Muscle layer of duodenum (tissue), 2 donors: ENCODE results near the gene CCAR1.
"Not testable (repeated sequence)": the region's sequence is repeated elsewhere in the genome, so short reads cannot be mapped to it uniquely, and the experiment has no call there.

Experiments
- H3K27ac ChIP-seq: one replicate; pipeline ENCODE4 v1.7.0; 2013; ENCODE audit warnings: mild to moderate bottlenecking, low read length
- H3K27me3 ChIP-seq: one replicate; pipeline ENCODE4 v1.7.0; 2013; ENCODE audit warnings: low read depth, mild to moderate bottlenecking, control low read depth, low read length
- H3K36me3 ChIP-seq, 2 donors: one replicate each; pipeline ENCODE4 v1.7.0; 2013; ENCODE audit warnings: low read length in 2 of 2, control low read depth in 1 of 2, mild to moderate bottlenecking in 1 of 2; ENCODE audit not compliant: insufficient read depth in 2 of 2, control insufficient read depth in 1 of 2
- H3K4me1 ChIP-seq, 2 donors: one replicate each; pipeline ENCODE4 v1.7.0; 2013; ENCODE audit warnings: low read length in 2 of 2, mild to moderate bottlenecking in 2 of 2, control low read depth in 1 of 2, moderate library complexity in 1 of 2; ENCODE audit not compliant: insufficient read depth in 2 of 2, control insufficient read depth in 1 of 2
- H3K4me3 ChIP-seq, 2 donors: one replicate each; pipeline ENCODE4 v1.7.0; 2013; ENCODE audit warnings: low read length in 2 of 2, low read depth in 1 of 2, mild to moderate bottlenecking in 1 of 2
- H3K9me3 ChIP-seq, 2 donors: one replicate each; pipeline ENCODE4 v1.7.0; 2013; ENCODE audit warnings: low read length in 2 of 2, control low read depth in 1 of 2, mild to moderate bottlenecking in 1 of 2; ENCODE audit not compliant: control insufficient read depth in 1 of 2
- donor health status: healthy.

Gene CCAR1

DNA sequence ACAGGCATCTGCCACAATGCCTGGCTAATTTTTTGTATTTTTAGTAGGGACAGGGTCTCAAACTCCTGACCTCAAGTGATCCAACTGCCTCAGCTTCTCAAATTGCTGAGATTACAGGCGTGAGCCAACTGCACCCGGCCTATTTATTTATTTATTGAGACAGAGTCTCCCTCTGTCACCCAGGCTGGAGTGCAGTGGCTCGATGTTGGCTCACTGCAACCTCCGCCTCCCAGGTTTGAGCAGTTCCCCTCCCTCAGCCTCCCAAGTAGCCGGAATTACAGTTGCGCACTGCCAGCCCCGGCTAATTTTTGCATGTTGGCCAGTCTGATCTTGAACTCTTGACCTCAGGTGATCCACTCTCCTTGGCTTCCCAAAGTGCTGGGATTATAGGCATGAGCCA lies 46.4 kb downstream of the CCAR1 start:
- not testable (repeated sequence) for H3K27me3 ChIP-seq, H3K4me3 ChIP-seq, H3K9me3 ChIP-seq, H3K4me1 ChIP-seq, H3K27ac ChIP-seq
- H3K36me3 ChIP-seq: peaks cover 33 to 68% of the 10 kb centered on the region in 2 donors

DNA sequence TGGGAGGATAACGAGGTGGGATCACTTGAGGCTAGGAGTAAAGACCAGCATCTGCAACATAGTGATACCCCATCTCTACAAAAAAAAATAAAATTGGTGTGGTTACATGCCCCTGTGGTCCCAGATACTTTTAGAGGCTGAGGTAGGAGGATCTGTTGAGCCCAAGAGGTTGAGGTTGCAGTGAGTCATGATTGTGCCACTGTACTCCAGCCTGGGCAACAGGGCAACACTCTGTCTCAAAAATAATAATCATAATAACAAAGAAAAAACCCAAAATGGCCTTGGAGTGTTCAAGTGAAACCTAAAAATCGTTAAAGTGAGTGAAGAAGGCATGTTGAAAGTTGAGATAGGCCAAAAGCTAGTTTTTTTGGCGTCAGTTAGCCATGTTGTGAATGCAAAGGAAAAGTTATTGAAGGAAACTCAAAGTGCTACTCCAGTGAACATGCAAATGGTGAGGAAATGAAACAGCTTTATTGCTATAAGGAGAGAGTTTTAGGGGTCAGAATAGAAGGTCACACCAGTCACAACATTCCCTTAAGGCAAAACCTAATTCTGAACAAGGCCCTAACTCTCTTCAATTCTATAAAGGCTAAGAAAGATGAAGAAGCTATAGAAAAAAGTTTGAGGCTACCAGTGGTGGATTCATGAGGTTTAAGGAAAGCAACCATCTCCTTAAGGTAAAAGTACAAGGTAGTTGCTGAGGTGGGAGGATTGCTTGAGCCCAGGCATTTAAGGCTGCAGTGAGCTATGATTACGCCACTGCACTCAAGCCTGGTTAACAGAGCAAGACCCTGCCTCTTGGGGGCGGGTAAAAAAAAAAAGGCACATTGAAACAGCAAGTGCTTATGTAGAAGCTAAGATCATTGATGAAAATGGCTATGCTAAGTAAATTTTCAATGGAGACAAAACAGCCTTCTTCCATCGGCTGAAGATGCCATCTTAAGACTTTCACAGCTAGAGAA lies 60.9 kb downstream of the CCAR1 start:
- no peak overlapping the region for H3K27ac ChIP-seq
- H3K27me3 ChIP-seq: no peaks in the 10 kb centered on the region
- no peak overlapping the region for H3K4me3 ChIP-seq
- no peaks in the 10 kb centered on the region for H3K9me3 ChIP-seq
- H3K4me1 ChIP-seq: no peaks in the 10 kb centered on the region
- H3K36me3 ChIP-seq: peaks cover 24 to 67% of the 10 kb centered on the region in 2 donors

DNA sequence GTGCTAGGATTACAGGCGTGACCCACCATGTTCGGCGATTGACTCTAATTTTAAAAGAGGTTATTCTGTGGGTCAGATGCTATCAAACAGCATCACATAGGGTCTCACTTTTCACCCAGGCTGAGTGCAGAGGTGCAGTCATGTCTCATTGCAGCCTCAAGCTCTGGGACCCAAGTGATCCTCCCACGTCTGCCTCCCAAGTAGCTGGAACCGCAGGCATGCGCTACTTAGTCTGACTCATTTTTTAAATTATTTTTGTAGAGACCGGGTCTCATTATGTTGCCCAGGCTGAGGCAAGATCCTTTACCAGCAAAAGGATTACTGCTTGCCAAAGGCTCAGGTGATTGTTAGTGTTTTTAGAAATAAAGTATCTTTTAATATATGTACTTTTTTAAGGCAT lies 63.4 kb downstream of the CCAR1 start:
- H3K27ac ChIP-seq: no peak overlapping the region
- H3K36me3 ChIP-seq: peaks cover 39 to 62% of the 10 kb centered on the region in 2 donors
- no peaks in the 10 kb centered on the region for H3K4me1 ChIP-seq
- H3K4me3 ChIP-seq: no peak overlapping the region
- H3K27me3 ChIP-seq: no peaks in the 10 kb centered on the region
- no peaks in the 10 kb centered on the region for H3K9me3 ChIP-seq

DNA sequence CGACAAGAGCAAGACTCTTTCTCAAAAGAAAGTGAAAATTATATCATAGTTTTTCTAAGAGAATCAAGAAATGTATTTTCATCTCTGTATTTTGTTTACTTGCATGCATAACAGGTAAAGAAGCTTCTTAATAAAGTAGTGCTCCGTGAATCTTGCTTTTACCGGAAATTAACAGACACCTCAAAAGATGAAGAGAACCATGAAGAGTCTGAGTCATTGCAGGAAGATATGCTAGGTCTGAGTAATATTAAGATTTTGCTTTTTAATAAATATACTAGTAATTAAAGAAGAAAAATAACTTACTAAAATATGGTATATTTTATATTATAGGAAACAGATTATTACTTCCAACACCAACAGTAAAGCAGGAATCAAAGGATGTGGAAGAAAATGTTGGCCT lies 66.8 kb downstream of the CCAR1 start:
- no peaks in the 10 kb centered on the region for H3K9me3 ChIP-seq
- H3K27me3 ChIP-seq: no peaks in the 10 kb centered on the region
- H3K4me3 ChIP-seq: no peak overlapping the region
- no peak overlapping the region for H3K27ac ChIP-seq
- H3K36me3 ChIP-seq: peaks cover 38 to 59% of the 10 kb centered on the region in 2 donors
- H3K4me1 ChIP-seq: no peaks in the 10 kb centered on the region

DNA sequence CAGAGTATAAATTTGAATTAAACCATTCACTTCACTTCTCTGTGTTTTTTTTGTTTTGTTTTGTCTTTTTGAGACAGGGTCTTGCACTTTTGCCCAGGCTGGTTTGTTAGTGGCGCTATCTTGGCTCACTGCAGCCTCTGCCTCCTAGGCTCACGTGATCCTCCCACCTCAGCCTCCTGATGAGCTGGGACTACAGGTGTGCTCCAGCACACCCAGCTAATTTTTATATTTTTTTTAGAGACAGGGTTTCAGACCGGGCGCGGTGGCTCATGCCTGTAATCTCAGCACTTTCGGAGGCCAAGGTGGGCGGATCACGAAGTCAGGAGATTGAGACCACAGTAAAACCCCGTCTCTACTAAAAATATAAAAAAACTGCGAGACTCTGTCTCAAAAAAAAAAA lies 69.4 kb downstream of the CCAR1 start:
- no peaks in the 10 kb centered on the region for H3K4me1 ChIP-seq
- H3K9me3 ChIP-seq: no peaks in the 10 kb centered on the region
- H3K4me3 ChIP-seq: no peak overlapping the region
- H3K27ac ChIP-seq: no peak overlapping the region
- H3K36me3 ChIP-seq: peaks cover 36 to 52% of the 10 kb centered on the region in 2 donors
- H3K27me3 ChIP-seq: no peaks in the 10 kb centered on the region

DNA sequence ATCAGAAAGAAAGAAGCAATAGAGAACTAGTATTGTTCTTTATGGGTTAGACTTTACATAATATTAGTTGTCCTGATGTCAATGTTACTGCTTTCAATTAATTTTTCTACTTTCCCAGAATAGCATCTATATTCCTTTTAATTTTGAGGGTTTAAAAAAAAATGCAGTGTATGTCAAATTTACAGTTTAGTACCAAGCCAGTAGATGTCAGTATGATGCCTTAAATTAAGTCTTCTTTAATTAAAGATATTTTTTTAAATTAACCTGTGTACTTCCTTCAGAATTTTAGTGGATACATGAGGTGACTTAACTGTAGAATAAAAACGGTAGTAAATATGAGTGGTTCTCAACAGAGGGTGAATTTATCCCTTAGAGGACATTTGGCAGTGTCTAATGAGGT lies 71.1 kb downstream of the CCAR1 start:
- H3K4me1 ChIP-seq: no peaks in the 10 kb centered on the region
- no peak overlapping the region for H3K4me3 ChIP-seq
- H3K36me3 ChIP-seq: peaks cover 26 to 51% of the 10 kb centered on the region in 2 donors
- H3K27ac ChIP-seq: no peak overlapping the region
- no peaks in the 10 kb centered on the region for H3K27me3 ChIP-seq
- no peaks in the 10 kb centered on the region for H3K9me3 ChIP-seq

DNA sequence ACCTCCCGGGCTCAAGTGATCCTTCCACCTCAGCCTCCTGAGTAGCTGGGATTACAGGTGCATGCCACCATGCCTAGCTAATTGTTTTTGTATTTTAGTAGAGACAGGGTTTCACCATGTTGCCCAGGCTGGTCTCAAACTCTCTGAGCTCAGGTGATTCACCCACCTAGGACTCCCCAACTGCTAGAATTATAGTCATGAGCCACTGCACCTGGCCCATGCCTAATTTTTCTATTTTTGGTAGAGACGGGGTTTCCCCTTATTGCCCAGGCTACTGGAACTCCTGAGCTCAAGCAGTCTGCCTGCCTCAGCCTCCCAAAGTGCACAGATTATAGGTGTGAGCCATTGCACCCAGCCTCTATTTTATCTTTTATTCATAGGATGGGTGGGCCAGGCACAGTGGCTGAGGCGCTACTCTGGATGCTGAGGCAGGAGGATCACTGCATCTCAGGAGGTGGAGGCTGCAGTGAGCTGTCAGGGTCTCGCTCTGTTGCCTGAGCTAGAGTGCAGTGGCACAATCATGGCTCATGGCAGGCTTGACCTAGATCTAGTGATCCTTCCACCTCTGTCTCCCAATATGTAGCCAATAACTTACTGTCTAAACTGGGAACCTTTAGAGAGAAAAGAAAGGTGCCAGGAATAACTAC lies 75.0 kb downstream of the CCAR1 start:
- Histone ChIP-seq H3K27me3 (no peaks in the 10 kb centered on the region), H3K4me3 (no peak overlapping the region), H3K27ac (no peak overlapping the region), H3K4me1 (no peaks in the 10 kb centered on the region), H3K36me3 (peaks cover 10 to 26% of the 10 kb centered on the region in 2 donors), H3K9me3 (no peaks in the 10 kb centered on the region)

DNA sequence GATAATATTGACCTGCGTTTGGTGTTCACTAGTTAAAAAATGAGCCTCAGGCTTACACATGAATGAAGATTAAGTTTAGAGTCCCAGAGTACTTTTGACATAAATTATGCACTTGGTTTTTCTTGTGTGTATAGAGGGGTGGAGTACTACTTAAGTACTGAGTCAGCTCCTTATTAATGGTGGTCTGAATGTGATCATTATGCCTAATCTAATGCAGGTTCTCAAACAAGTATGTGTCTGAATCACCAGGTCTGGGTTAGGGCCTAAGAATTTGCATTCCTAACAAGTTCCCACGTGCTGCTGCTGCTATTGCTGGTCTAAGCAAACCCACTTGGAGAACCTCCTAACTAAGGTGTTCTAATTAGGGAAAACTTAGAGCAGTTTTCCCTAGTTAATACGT lies 75.6 kb downstream of the CCAR1 start:
- no peaks in the 10 kb centered on the region for H3K9me3 ChIP-seq
- H3K27ac ChIP-seq: no peak overlapping the region
- peaks cover 6 to 22% of the 10 kb centered on the region in 2 donors for H3K36me3 ChIP-seq
- H3K4me1 ChIP-seq: no peaks in the 10 kb centered on the region
- no peak overlapping the region for H3K4me3 ChIP-seq
- no peaks in the 10 kb centered on the region for H3K27me3 ChIP-seq

DNA sequence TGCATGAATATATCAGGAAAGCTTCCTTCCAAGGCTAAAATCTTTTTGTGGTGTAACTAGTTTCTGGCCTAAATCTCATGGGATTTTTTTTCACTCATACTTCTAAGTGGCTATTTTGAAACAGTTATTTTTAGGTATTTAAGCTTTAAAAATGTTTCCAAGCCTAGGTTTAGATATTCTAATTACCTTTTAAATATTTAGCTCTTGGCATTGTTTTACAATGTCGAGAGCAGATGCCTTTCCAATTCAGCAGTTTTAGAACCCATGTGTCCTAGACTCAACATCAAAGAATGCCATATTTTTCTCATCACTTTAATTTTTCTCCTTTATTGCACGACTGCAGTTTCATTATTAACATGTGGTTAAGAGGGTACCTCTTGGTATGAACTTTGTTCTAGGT lies 79.2 kb downstream of the CCAR1 start:
- Histone ChIP-seq H3K36me3 (peaks cover 6 to 14% of the 10 kb centered on the region in 2 donors), H3K9me3 (no peaks in the 10 kb centered on the region), H3K4me1 (no peaks in the 10 kb centered on the region), H3K27me3 (no peaks in the 10 kb centered on the region), H3K27ac (no peak overlapping the region), H3K4me3 (no peak overlapping the region)

DNA sequence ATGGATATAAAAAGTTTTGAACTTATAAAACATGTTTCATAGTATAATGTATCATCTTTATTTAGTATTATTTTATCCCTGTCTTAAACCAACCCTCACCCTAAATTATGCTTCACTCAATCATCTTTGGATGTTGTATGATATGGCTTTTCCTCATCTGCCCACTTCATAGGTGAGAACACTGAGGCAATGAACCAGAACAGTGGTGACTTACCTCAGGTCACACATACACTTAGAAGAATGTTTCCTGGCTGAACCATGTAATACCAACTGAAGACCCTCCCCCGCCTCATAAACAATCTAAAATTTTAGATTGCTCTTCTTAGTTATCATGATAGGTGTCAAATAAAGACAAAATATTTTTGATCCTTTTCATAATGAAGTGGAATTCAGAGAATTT lies 83.7 kb downstream of the CCAR1 start:
- H3K27ac ChIP-seq: no peak overlapping the region
- no peaks in the 10 kb centered on the region for H3K36me3 ChIP-seq
- H3K27me3 ChIP-seq: no peaks in the 10 kb centered on the region
- H3K4me1 ChIP-seq: no peaks in the 10 kb centered on the region
- H3K9me3 ChIP-seq: no peaks in the 10 kb centered on the region
- H3K4me3 ChIP-seq: no peak overlapping the region

DNA sequence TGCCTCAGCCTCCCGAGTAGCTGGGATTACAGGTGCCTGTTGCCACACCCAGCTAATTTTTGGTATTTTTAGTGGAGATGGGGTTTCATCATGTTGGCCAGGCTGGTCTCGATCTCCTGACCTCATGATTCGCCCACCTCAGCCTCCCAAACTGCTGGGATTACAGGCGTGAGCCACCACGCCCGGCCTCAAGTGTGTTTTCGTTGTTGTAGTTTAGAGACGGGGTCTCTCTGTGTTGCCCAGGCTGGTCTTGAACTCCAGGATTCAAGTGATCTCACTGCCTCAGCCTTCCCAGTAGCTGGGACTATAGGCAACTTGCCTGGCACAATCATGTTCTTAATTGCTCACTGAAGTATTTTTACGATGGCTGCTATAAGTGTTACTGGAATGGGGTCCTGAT lies 89.8 kb downstream of the CCAR1 start:
- H3K9me3 ChIP-seq, H3K27me3 ChIP-seq, H3K4me3 ChIP-seq: not testable (repeated sequence)

More for the DNA sequence above, 89.8 kb downstream of the CCAR1 start:
- H3K27ac ChIP-seq, H3K36me3 ChIP-seq, H3K4me1 ChIP-seq: not testable (repeated sequence)
